ENCODE data around the gene AFDN. TPM values are rescaled to one million over a fixed set of nuclear protein-coding genes. Genes with fewer than 3 reads are reported as not detected.
A peak's percentile ranks its signal among the peaks of the same experiment; 100 is the strongest.

Gene AFDN
- total and polyA plus RNA-seq, 2 of the 8 experiments (the other 6 are each of a cell fraction or from before 2014, with no cell fraction given): 53.4 to 192 TPM

- WGBS, 2 experiments (ENCODE audit: extremely low coverage in 1 of 2, insufficient coverage in 1 of 2, insufficient read length in 1 of 2, insufficient replicate concordance in 2 of 2, low coverage in 1 of 2, low lambda C conversion rate in 2 of 2, missing lambda C conversion rate in 1 of 2): 91% methylated on average over 4 of the region's 4 CpGs; no CpG with 5 or more reads in 1 of the 2 experiments
- H2BK12ac ChIP-seq (ENCODE audit: low read depth, low read length): no peak overlapping the region
- no peak overlapping the region for H2AK5ac ChIP-seq (ENCODE audit: low read depth, low read length)
- H4K91ac ChIP-seq (replicated peaks; ENCODE audit: insufficient read length, low read length): no peak overlapping the region
- no peak overlapping the region for H3K4me3 ChIP-seq (ENCODE audit: extremely low read depth in 1 of 4, insufficient read depth in 2 of 4, low read depth in 3 of 4, low read length in 4 of 4)
- no peaks in the 10 kb centered on the region for H3K9me3 ChIP-seq (ENCODE audit: insufficient read depth in 2 of 2, low read depth in 1 of 2, low read length in 1 of 2)
- H3K79me2 ChIP-seq (ENCODE audit: control insufficient read depth in 1 of 2, insufficient read depth in 2 of 2, low read length in 2 of 2): peaks cover 23 to 100% of the 10 kb centered on the region in 2 experiments; a peak in 3 of 4 replicates
- DNase-seq (ENCODE audit: low read depth in 1 of 2, low spot score in 2 of 2) (no peak), FAIRE-seq (no peak)
- no peak overlapping the region for H3K27ac ChIP-seq (ENCODE audit: low read depth, low read length)
- peaks cover 0 to 27% (median 12%) of the 10 kb centered on the region in 4 experiments; a peak in 5 of 7 replicates for H3K4me1 ChIP-seq (replicated peaks in 1 of 4; ENCODE audit: control insufficient read depth in 3 of 4, insufficient read depth in 4 of 4, low read length in 3 of 4)
- no peak overlapping the region for H2AFZ ChIP-seq (ENCODE audit: low read length)
- H2BK15ac ChIP-seq (ENCODE audit: low read length): no peak overlapping the region
- no peak overlapping the region for H2BK120ac ChIP-seq (replicated peaks; ENCODE audit: low read depth, low read length)
- H3K23me2 ChIP-seq (ENCODE audit: low read depth, low read length): no peaks in the 10 kb centered on the region
- no peak for TF ChIP-seq SRF (IDR thresholded peaks at IDR 0.05; ENCODE audit: low read depth, low read length)
- TF ChIP-seq TBP (IDR thresholded peaks at IDR 0.05; ENCODE audit: low read depth, low read length): no peak
- TF ChIP-seq EZH2 (IDR thresholded peaks at IDR 0.05; ENCODE audit: low read depth, low read length, severe bottlenecking): no peak
- no peak for TF ChIP-seq SUZ12 (IDR thresholded peaks at IDR 0.05; ENCODE audit: low read length)
- H3K23ac ChIP-seq (ENCODE audit: insufficient read length): peak overlapping the region; percentile 75
- no peaks in the 10 kb centered on the region for H3K36me3 ChIP-seq (ENCODE audit: control insufficient read depth in 2 of 4, insufficient read depth in 4 of 4, low read length in 3 of 4)
- no peak overlapping the region for H2BK20ac ChIP-seq (ENCODE audit: low read length)
- H3K4me2 ChIP-seq (ENCODE audit: insufficient read depth in 1 of 2, low read depth in 2 of 2, low read length in 2 of 2): no peak overlapping the region; a peak in 1 of 4 replicates
- no peaks in the 10 kb centered on the region for H3K27me3 ChIP-seq (replicated peaks in 1 of 4; ENCODE audit: control insufficient read depth in 3 of 4, extremely low read depth in 1 of 4, insufficient read depth in 3 of 4, low read length in 3 of 4)
- peaks cover 0 to 6% of the 10 kb centered on the region in 2 experiments for H4K20me1 ChIP-seq (replicated peaks in 1 of 2; ENCODE audit: control insufficient read depth in 1 of 2, insufficient read depth in 2 of 2, low read length in 2 of 2)
- no peak overlapping the region for H3K14ac ChIP-seq (ENCODE audit: insufficient read length)
- H3K18ac ChIP-seq (ENCODE audit: extremely low read depth, low read length): no peak overlapping the region
- H3K4ac ChIP-seq (replicated peaks; ENCODE audit: insufficient read length, low read depth, low read length): no peak overlapping the region
- peak overlapping the region; percentile 59 for H4K5ac ChIP-seq (ENCODE audit: insufficient read length, low read depth, low read length)
- H3K56ac ChIP-seq (replicated peaks; ENCODE audit: insufficient read length, low read depth, low read length): no peak overlapping the region
- CTCF ChIA-PET (ENCODE audit: partially characterized antibody): interaction anchor here (1.2 to 1.8 kb wide), 3 partner anchors 9 to 49 kb away, joined by 3 to 5 read pairs (median 4); no protein-coding TSS in a partner anchor
- H2BK5ac ChIP-seq (ENCODE audit: low read depth, low read length): no peak overlapping the region
- H3K79me1 ChIP-seq (ENCODE audit: low read depth, low read length): 0 out of 2 replicates have a peak, but pooled peaks cover 3% of the 10 kb centered on the region
- POLR2A ChIA-PET (ENCODE audit: partially characterized antibody): interaction anchor here (1.1 to 1.9 kb wide), 6 partner anchors 13 to 194 kb away, joined by 3 to 5 read pairs (median 4); no protein-coding TSS in a partner anchor
- H3K9ac ChIP-seq (replicated peaks in 1 of 4; ENCODE audit: extremely low read depth in 1 of 4, low read depth in 3 of 4, low read length in 3 of 4): no peak overlapping the region
- no peak overlapping the region for H4K8ac ChIP-seq (ENCODE audit: extremely low read depth, insufficient read depth, low read length)
Measured at GRCh38 chr6:167848783-167849182, 22.1 kb downstream of the AFDN start.

All from H1 (cell line).